Loucy (cell line): ENCODE data around the gene IFTAP.
A peak's percentile ranks its signal among the peaks of the same experiment; 100 is the strongest.

Source experiments
- H2AFZ ChIP-seq: fragments of 200-600 bp; sonication (generic); 2 replicates; pipeline ENCODE4 v1.6.0; 2016; ENCODE audit warnings: antibody characterized with exemption, mild to moderate bottlenecking, low read length, moderate library complexity
- H3F3A ChIP-seq: fragments of 200-600 bp; 2 replicates; pipeline ENCODE4 v1.6.0; 2016; ENCODE audit warnings: antibody characterized with exemption, low read depth, mild to moderate bottlenecking
- H3K27me3 ChIP-seq: fragments of 200-600 bp; sonication (generic); 2 replicates; pipeline ENCODE4 v1.6.1; 2014; ENCODE audit warnings: low read length, mild to moderate bottlenecking; ENCODE audit not compliant: insufficient read depth, poor library complexity, severe bottlenecking
- H3K36me3 ChIP-seq: fragments of 200-600 bp; sonication (generic); 2 replicates; pipeline ENCODE4 v1.6.1; 2016; ENCODE audit warnings: low read length; ENCODE audit not compliant: insufficient read depth
- H3K4me1 ChIP-seq: fragments of 200-600 bp; sonication (generic); 2 replicates; pipeline ENCODE4 v1.5.1; 2014; ENCODE audit warnings: low read length, mild to moderate bottlenecking; ENCODE audit not compliant: insufficient read depth, poor library complexity, severe bottlenecking
- H3K4me2 ChIP-seq: fragments of 200-600 bp; sonication (generic); 2 replicates; pipeline ENCODE4 v1.6.0; 2014; ENCODE audit warnings: antibody characterized with exemption, low read length, low read depth, mild to moderate bottlenecking; ENCODE audit not compliant: poor library complexity, severe bottlenecking
- H3K4me3 ChIP-seq: fragments of 200-600 bp; sonication (generic); 2 replicates; pipeline ENCODE4 v1.5.1; 2014; ENCODE audit warnings: low read length, mild to moderate bottlenecking, mixed read lengths; ENCODE audit not compliant: poor library complexity, severe bottlenecking
- H3K79me2 ChIP-seq: fragments of 200-600 bp; sonication (generic); 2 replicates; pipeline ENCODE4 v1.6.1; 2014; ENCODE audit warnings: low read length; ENCODE audit not compliant: insufficient read depth
- H3K9ac ChIP-seq: fragments of 200-600 bp; sonication (generic); 2 replicates; pipeline ENCODE4 v1.6.0; 2014; ENCODE audit warnings: mild to moderate bottlenecking, low read depth, low read length, moderate library complexity; ENCODE audit not compliant: poor library complexity, severe bottlenecking
- H3K9me2 ChIP-seq: fragments of 200-600 bp; sonication (generic); replicated peaks from 2 replicates; pipeline ENCODE4 v1.6.1; 2016; ENCODE audit warnings: low read depth, low read length, mixed read lengths
- H3K9me3 ChIP-seq: fragments of 200-600 bp; sonication (generic); 2 replicates; pipeline ENCODE4 v1.6.1; 2014; ENCODE audit warnings: mild to moderate bottlenecking, antibody characterized with exemption, low read length, low read depth; ENCODE audit not compliant: insufficient read depth
- H4K20me1 ChIP-seq: fragments of 200-600 bp; sonication (generic); 2 replicates; pipeline ENCODE4 v1.6.0; 2014; ENCODE audit warnings: antibody characterized with exemption, low read length, mild to moderate bottlenecking; ENCODE audit not compliant: insufficient read depth, poor library complexity, severe bottlenecking
- EZH2phosphoT487 ChIP-seq: fragments of 200-600 bp; IDR thresholded peaks from 2 replicates; pipeline ENCODE4 v1.6.1; 2018; ENCODE audit warnings: antibody characterized with exemption, mild to moderate bottlenecking, moderate library complexity, borderline replicate concordance
- TF ChIP-seq, protein P1 (sequence below): fragments of 200-600 bp; sonication (generic); conservative IDR thresholded peaks from 2 replicates; pipeline ENCODE4 v1.5.1; 2014; ENCODE audit warnings: mild to moderate bottlenecking, antibody characterized with exemption, low read length

IFTAP gene

GRCh38 chr11:36627471-36627870 is 33.2 kb downstream of the IFTAP start:
- Histone ChIP-seq H3F3A (no peaks in the 10 kb centered on the region), H4K20me1 (no peaks in the 10 kb centered on the region)

DNA sequence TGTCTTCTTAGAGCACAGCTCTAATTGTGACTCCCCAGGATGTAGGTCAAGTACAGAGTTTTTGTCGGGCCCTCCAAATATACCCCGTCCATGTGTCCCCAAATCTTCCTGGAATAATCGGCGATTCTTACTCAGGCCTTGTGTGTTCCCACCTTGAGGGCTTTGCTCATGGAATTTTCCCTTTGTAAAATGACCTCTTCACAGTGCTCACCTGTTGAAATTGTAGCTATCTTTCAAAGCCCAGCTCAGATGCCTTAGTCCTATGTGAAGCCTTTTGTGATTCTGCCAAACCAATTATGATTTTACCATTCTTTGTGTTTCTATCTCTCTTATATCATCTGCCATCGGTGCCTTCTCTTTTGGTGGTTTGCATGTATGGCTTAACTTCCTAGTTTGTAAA is 33.8 kb downstream of the IFTAP start:
- Histone ChIP-seq H3K4me1 (peaks cover 51% of the 10 kb centered on the region), H3K4me2 (no peak overlapping the region), H3K9me2 (no peaks in the 10 kb centered on the region), H3F3A (no peaks in the 10 kb centered on the region), H3K36me3 (no peaks in the 10 kb centered on the region), H3K9me3 (no peaks in the 10 kb centered on the region), H4K20me1 (no peaks in the 10 kb centered on the region), H3K79me2 (no peaks in the 10 kb centered on the region), H3K4me3 (no peak overlapping the region), H3K9ac (no peak overlapping the region), H2AFZ (no peak overlapping the region), H3K27me3 (no peaks in the 10 kb centered on the region)
- TF ChIP-seq, protein P1, sequence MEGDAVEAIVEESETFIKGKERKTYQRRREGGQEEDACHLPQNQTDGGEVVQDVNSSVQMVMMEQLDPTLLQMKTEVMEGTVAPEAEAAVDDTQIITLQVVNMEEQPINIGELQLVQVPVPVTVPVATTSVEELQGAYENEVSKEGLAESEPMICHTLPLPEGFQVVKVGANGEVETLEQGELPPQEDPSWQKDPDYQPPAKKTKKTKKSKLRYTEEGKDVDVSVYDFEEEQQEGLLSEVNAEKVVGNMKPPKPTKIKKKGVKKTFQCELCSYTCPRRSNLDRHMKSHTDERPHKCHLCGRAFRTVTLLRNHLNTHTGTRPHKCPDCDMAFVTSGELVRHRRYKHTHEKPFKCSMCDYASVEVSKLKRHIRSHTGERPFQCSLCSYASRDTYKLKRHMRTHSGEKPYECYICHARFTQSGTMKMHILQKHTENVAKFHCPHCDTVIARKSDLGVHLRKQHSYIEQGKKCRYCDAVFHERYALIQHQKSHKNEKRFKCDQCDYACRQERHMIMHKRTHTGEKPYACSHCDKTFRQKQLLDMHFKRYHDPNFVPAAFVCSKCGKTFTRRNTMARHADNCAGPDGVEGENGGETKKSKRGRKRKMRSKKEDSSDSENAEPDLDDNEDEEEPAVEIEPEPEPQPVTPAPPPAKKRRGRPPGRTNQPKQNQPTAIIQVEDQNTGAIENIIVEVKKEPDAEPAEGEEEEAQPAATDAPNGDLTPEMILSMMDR = no peak
- no peak for TF ChIP-seq EZH2phosphoT487

More at GRCh38 chr11:36627471-36627870, 33.2 kb downstream of the IFTAP start:
- TF ChIP-seq, protein P1 = no peak
- no peak for TF ChIP-seq EZH2phosphoT487
- Histone ChIP-seq H3K36me3 (no peaks in the 10 kb centered on the region), H2AFZ (peak overlapping the region; percentile 9; the same call in 1 of the 2 replicates), H3K9ac (no peak overlapping the region), H3K9me2 (no peaks in the 10 kb centered on the region), H3K4me1 (peaks cover 52% of the 10 kb centered on the region), H3K4me3 (no peak overlapping the region), H3K79me2 (no peaks in the 10 kb centered on the region), H3K4me2 (no peak overlapping the region), H3K27me3 (no peaks in the 10 kb centered on the region), H3K9me3 (no peaks in the 10 kb centered on the region)

DNA sequence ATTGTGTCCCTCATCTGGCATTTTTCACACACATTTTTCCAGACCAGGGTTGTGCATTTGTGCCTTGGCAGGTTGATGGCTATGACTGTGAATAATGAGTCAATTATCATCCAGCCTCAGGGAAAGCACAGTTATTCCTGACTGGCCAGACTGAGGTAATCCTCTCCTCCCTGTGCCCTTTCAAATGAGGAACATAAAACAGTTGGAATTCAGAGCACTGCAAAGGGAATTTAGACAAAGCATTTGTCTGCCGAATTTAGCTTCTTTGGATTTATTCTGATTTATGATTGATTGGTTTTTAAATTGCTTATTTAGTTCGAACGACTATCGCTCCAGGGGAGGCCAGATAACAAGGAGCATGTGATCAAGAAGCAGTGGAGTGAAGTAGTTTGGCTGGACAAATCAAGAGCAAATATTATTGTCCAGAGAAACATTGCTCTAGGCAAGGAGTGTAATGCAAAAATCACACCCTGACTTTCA is 34.5 kb downstream of the IFTAP start:
- H3K4me3 ChIP-seq = no peak overlapping the region
- TF ChIP-seq, protein P1 = no peak
- no peak for TF ChIP-seq EZH2phosphoT487
- H3K4me1 ChIP-seq = peaks cover 51% of the 10 kb centered on the region
- H3K9me2 ChIP-seq = no peaks in the 10 kb centered on the region
- H3K27me3 ChIP-seq = no peaks in the 10 kb centered on the region
- no peaks in the 10 kb centered on the region for H3K36me3 ChIP-seq
- H3K4me2 ChIP-seq = no peak overlapping the region
- no peak overlapping the region for H3K9ac ChIP-seq
- H4K20me1 ChIP-seq = no peaks in the 10 kb centered on the region
- no peaks in the 10 kb centered on the region for H3K9me3 ChIP-seq
- H3F3A ChIP-seq = no peaks in the 10 kb centered on the region
- H3K79me2 ChIP-seq = no peaks in the 10 kb centered on the region
- no peak overlapping the region for H2AFZ ChIP-seq
